GM12878 (cell line): ENCODE measurements around the gene MLPH. TPM values are rescaled to one million over a fixed set of nuclear protein-coding genes. Genes with fewer than 3 reads are reported as not detected.

ENCODE experiments used
- ATAC-seq: fragments of 200-7000 bp; cut with Tn5 transposase; 3 replicates; pipeline ENCODE4 v1.9.1; 2020; ENCODE audit warnings: mild to moderate bottlenecking, moderate library complexity
- BruUV-seq: library from RNA; stranded (reverse); fragments of 400-500 nt; replicated peaks from 2 replicates; lab custom pipeline; 2021; lab: Mats Ljungman, UMichigan
- CTCF ChIA-PET: fragments of 300-600 bp; sonication (Branson Sonifier 250); formaldehyde crosslinking; extraction: SDS; loops from one replicate; lab custom pipeline; 2021; ENCODE audit warnings: inconsistent platforms; lab: Yijun Ruan, JAX
- POLR2A ChIA-PET: fragments of 350-600 bp; formaldehyde crosslinking; extraction: SDS; loops from one replicate; lab custom pipeline; 2021; ENCODE audit warnings: inconsistent platforms; lab: Charles Lee
- RAD21 ChIA-PET: fragments of 300-600 bp; sonication (Branson Sonifier 250); formaldehyde crosslinking; loops from one replicate; lab custom pipeline; 2023; ENCODE audit warnings: antibody characterized with exemption; ENCODE audit not compliant: unreplicated experiment; lab: Charles Lee
- SMC1A ChIA-PET: fragments of 300-600 bp; sonication (Branson Sonifier 250); formaldehyde crosslinking; loops from one replicate; lab custom pipeline; 2023; ENCODE audit not compliant: unreplicated experiment, uncharacterized antibody; lab: Charles Lee
- DNase-seq: peaks from one replicate; pipeline ENCODE4 v3.0.0-alpha.2; 2011; ENCODE audit warnings: low read depth, low spot score
- FAIRE-seq: peaks from 3 replicates; lab custom pipeline; 2011; peaks lifted over from hg19 to GRCh38; lab: Jason Lieb, UNC
- H2AFZ ChIP-seq: 2 replicates; pipeline ENCODE4 v1.6.0; 2011; ENCODE audit warnings: low read depth, low read length, control low read depth; ENCODE audit not compliant: control insufficient read depth
- H3K27ac ChIP-seq: 2 replicates; pipeline ENCODE4 v1.5.1; 2011; ENCODE audit warnings: control low read depth; ENCODE audit not compliant: control insufficient read depth, insufficient read depth
- H3K27me3 ChIP-seq, 2 experiments: replicated peaks in 1 of 2; 2 replicates each; pipeline versions ENCODE4 v1.6.0 to v1.6.1; 2011; ENCODE audit warnings: low read length in 1 of 2; ENCODE audit not compliant: control insufficient read depth in 2 of 2, insufficient read depth in 2 of 2
- H3K36me3 ChIP-seq, 2 experiments: 2 replicates each; pipeline ENCODE4 v1.5.1; 2011; ENCODE audit warnings: low read length in 1 of 2; ENCODE audit not compliant: control insufficient read depth in 2 of 2, insufficient read depth in 2 of 2
- H3K4me1 ChIP-seq: 2 replicates; pipeline ENCODE4 v1.6.1; 2011; ENCODE audit warnings: mild to moderate bottlenecking, low read length, moderate library complexity, mixed read lengths; ENCODE audit not compliant: control insufficient read depth, insufficient read depth
- H3K4me2 ChIP-seq: 2 replicates; pipeline ENCODE4 v1.6.0; 2011; ENCODE audit warnings: control low read depth; ENCODE audit not compliant: control insufficient read depth, insufficient read depth
- H3K4me3 ChIP-seq: fragments of 200-600 bp; sonication (generic); 2 replicates; pipeline ENCODE4 v1.5.1; 2016
- H3K79me2 ChIP-seq: 2 replicates; pipeline ENCODE4 v1.6.0; 2011; ENCODE audit warnings: low read length; ENCODE audit not compliant: control insufficient read depth, insufficient read depth
- H3K9ac ChIP-seq: 2 replicates; pipeline ENCODE4 v1.8.0; 2011; ENCODE audit warnings: low read length, control low read depth, mixed read lengths; ENCODE audit not compliant: control insufficient read depth, insufficient read depth
- H3K9me3 ChIP-seq: replicated peaks from 3 replicates; pipeline ENCODE4 v1.5.1; 2011; ENCODE audit warnings: mild to moderate bottlenecking, low read length; ENCODE audit not compliant: control insufficient read depth, insufficient read depth
- H4K20me1 ChIP-seq: 2 replicates; pipeline ENCODE4 v1.6.0; 2011; ENCODE audit not compliant: control insufficient read depth, insufficient read depth
- ASH2L ChIP-seq: fragments of 300-600, 200-600 bp; sonication (generic); IDR thresholded peaks from 2 replicates; pipeline ENCODE4 v1.6.1; 2017; ENCODE audit warnings: low read depth, mild to moderate bottlenecking, borderline replicate concordance
- CHD2 ChIP-seq: IDR thresholded peaks from 2 replicates; pipeline ENCODE4 v1.6.1; 2011; ENCODE audit warnings: low read depth, low read length, improper control_type of control experiment, borderline replicate concordance
- CREB1 ChIP-seq: IDR thresholded peaks from 2 replicates; pipeline ENCODE4 v1.6.1; 2012; ENCODE audit warnings: low read depth, mild to moderate bottlenecking, inconsistent platforms
- E2F8 ChIP-seq: fragments of 450-650 bp; IDR thresholded peaks from 2 replicates; pipeline ENCODE4 v1.6.1; 2018; ENCODE audit warnings: mild to moderate bottlenecking, low read depth, moderate library complexity; ENCODE audit not compliant: partially characterized antibody
- EED ChIP-seq: sonication (generic); IDR thresholded peaks from 2 replicates; pipeline ENCODE4 v1.6.1; 2016; ENCODE audit warnings: antibody characterized with exemption, low read depth
- GATAD2B ChIP-seq: fragments of 450-650 bp; conservative IDR thresholded peaks from 2 replicates; pipeline ENCODE4 v1.6.1; 2017; ENCODE audit warnings: low read depth, mild to moderate bottlenecking, moderate library complexity
- POLR2A ChIP-seq: IDR thresholded peaks from 2 replicates; pipeline ENCODE4 v1.6.1; 2011; ENCODE audit warnings: low read depth, mild to moderate bottlenecking, low read length
- POLR2AphosphoS2 ChIP-seq: IDR thresholded peaks from 2 replicates; pipeline ENCODE4 v1.6.1; 2011; ENCODE audit warnings: low read depth, mild to moderate bottlenecking, low read length, improper control_type of control experiment, moderate library complexity
- RAD21 ChIP-seq: IDR thresholded peaks from 2 replicates; pipeline ENCODE4 v1.6.1; 2011; ENCODE audit warnings: mild to moderate bottlenecking, low read depth, low read length, moderate library complexity; ENCODE audit not compliant: insufficient read depth
- SMAD1 ChIP-seq: fragments of 450-650 bp; IDR thresholded peaks from 2 replicates; pipeline ENCODE4 v1.6.1; 2018; ENCODE audit warnings: mild to moderate bottlenecking, low read depth; ENCODE audit not compliant: partially characterized antibody
- SMARCA5 ChIP-seq: fragments of 450-650 bp; IDR thresholded peaks from 2 replicates; pipeline ENCODE4 v1.6.1; 2017; ENCODE audit warnings: mild to moderate bottlenecking
- TAF1 ChIP-seq: IDR thresholded peaks from 2 replicates; pipeline ENCODE4 v1.6.1; 2011; ENCODE audit warnings: mild to moderate bottlenecking, low read depth, low read length, borderline replicate concordance
- TARDBP ChIP-seq: IDR thresholded peaks from 2 replicates; pipeline ENCODE4 v1.6.1; 2016; ENCODE audit warnings: borderline replicate concordance
- TCF12 ChIP-seq: IDR thresholded peaks from 2 replicates; pipeline ENCODE4 v1.6.1; 2011; ENCODE audit warnings: low read depth, mild to moderate bottlenecking, low read length
- TCF3 ChIP-seq: IDR thresholded peaks from 2 replicates; pipeline ENCODE4 v1.6.1; 2012; ENCODE audit warnings: low read depth, mild to moderate bottlenecking, low read length, borderline replicate concordance; ENCODE audit not compliant: insufficient read depth
- ZNF217 ChIP-seq: fragments of 450-650 bp; IDR thresholded peaks from 2 replicates; pipeline ENCODE4 v1.6.1; 2017; ENCODE audit warnings: antibody characterized with exemption, mild to moderate bottlenecking
- ZNF274 ChIP-seq: IDR thresholded peaks from one replicate; pipeline ENCODE4 v1.8.0; 2011; ENCODE audit not compliant: insufficient read length, insufficient read depth
- ZSCAN29 ChIP-seq: fragments of 450-650 bp; IDR thresholded peaks from 2 replicates; pipeline ENCODE4 v1.6.1; 2017; ENCODE audit warnings: mild to moderate bottlenecking, moderate library complexity
- WGBS: methylation state at CpG from one replicate; pipeline ENCODE4 v1.1.6; 2016; ENCODE audit warnings: low lambda C conversion rate; ENCODE audit not compliant: insufficient replicate concordance, insufficient coverage; ENCODE audit errors: missing lambda C conversion rate; 5-methylcytosine and 5-hydroxymethylcytosine counted together
- in situ Hi-C: fragments of 300-500 bp; cut with MboI; formaldehyde crosslinking; loops from 9 replicates; pipeline ENCODE4 v1.14.3; 2018; ENCODE audit warnings: mixed read lengths
- intact Hi-C: fragments of 100-400 bp; cut with micrococcal nuclease; formaldehyde crosslinking; loops from one replicate; pipeline ENCODE4 v1.14.2; 2022; ENCODE audit not compliant: unreplicated experiment
- polyA plus RNA-seq, 11 experiments: library from polyadenylated mRNA; depleted of rRNA in 4 of 11; unstranded in 6 of 11; stranded (reverse) in 5 of 11; fragments of >200 nt; fragmentation: Nextera tagmentation in 4 of 11; fragmentation: Illumina TruSeq in 1 of 11; extraction: Ambion mirVana in 4 of 11; extraction: Trizol in 1 of 11; gene quantifications; 1 replicate in 1 of 11; 2 replicates in 10 of 11; pipeline versions ENCODE4 v1.2.1 to v1.2.3, GENCODE V29; 2011 to 2016; ENCODE audit warnings: inconsistent platforms in 2 of 11, missing spikeins in 2 of 11, low read depth in 1 of 11
- total RNA-seq, 4 experiments: library from RNA; depleted of rRNA in 3 of 4; stranded (reverse); fragments of >200 nt in 3 of 4; fragmentation: Illumina TruSeq in 1 of 4; extraction: Trizol in 1 of 4; gene quantifications; 2 replicates each; pipeline versions ENCODE4 v1.2.1 to v1.2.3, GENCODE V29; 2013 to 2021
- TF ChIP-seq, protein P1 (sequence below): IDR thresholded peaks from 2 replicates; pipeline ENCODE4 v1.6.1; 2012; ENCODE audit warnings: low read length, inconsistent platforms

The MLPH gene
- total and polyA plus RNA-seq, 10 of the 15 experiments (the other 5 are each of a cell fraction or from before 2014, with no cell fraction given), result 0.16 to 0.85 TPM; not detected in 8

DNA sequence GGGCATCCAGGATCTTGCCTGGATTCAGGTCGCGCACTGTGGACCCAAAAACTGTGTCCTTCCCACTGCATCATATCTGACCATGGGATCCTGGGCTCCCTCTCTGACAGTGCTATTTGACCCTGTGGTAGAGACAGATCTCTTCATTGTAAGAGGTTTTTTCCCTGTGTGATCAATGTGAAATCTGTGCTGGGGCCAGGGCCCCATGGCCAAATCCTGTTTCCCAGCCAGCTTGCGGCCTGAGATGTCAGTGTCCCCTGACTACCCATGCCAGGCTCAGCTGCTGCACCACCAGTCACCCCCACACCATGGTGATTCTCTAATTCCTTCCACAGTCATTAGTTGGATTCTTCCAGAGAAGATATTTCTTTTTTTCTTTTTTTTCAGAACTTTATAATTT lies 82.8 kb downstream of the MLPH start:
- ATAC-seq (no peak), DNase-seq (no peak), FAIRE-seq (no peak)
- WGBS, result 63% methylated on average over 3 of the region's 3 CpGs
- in situ Hi-C loops (loop anchor here (5.0 kb wide), 2 partner anchors 58 to 413 kb away; no protein-coding TSS in a partner anchor), intact Hi-C loops (loop anchor here (5.0 kb wide), 1 partner anchor 148 kb away; no protein-coding TSS in a partner anchor)
- Histone ChIP-seq H2AFZ (no peak overlapping the region), H3K27me3 (peaks cover 0 to 2% of the 10 kb centered on the region in 2 experiments; a peak in 1 of 4 replicates), H3K4me3 (no peak overlapping the region), H3K4me2 (no peak overlapping the region), H3K9ac (no peak overlapping the region), H3K9me3 (no peaks in the 10 kb centered on the region; the same call in 2 of the 3 replicates), H3K27ac (no peak overlapping the region), H4K20me1 (no peaks in the 10 kb centered on the region), H3K79me2 (no peaks in the 10 kb centered on the region), H3K4me1 (no peaks in the 10 kb centered on the region), H3K36me3 (no peaks in the 10 kb centered on the region)
- ChIA-PET RAD21 (interaction anchor here (0.7 to 7.4 kb wide), 3 partner anchors 12 to 58 kb away, joined by 3 to 300 read pairs (median 3); no protein-coding TSS in a partner anchor), CTCF (interaction anchor here (0.6 to 6.7 kb wide), 2 partner anchors 32 to 58 kb away, joined by 3 to 364 read pairs; no protein-coding TSS in a partner anchor), POLR2A (interaction anchor here (0.7 kb wide), 1 partner anchor 414 kb away, joined by 3 read pairs; no protein-coding TSS in a partner anchor), SMC1A (interaction anchor here (0.6 to 7.1 kb wide), 3 partner anchors 12 to 149 kb away, joined by 3 to 190 read pairs (median 44); no protein-coding TSS in a partner anchor)
- no TSS peak for BruUV-seq
- TF ChIP-seq TCF12 (no peak), GATAD2B (no peak), SMARCA5 (no peak), TCF3 (no peak), ASH2L (no peak), ZNF274 (no peak), RAD21 (no peak), TARDBP (no peak), ZNF217 (no peak), POLR2A (no peak), CREB1 (no peak), EED (no peak), E2F8 (no peak), TAF1 (no peak), CHD2 (no peak), ZSCAN29 (no peak), SMAD1 (no peak), POLR2AphosphoS2 (no peak)
- TF ChIP-seq, protein P1, sequence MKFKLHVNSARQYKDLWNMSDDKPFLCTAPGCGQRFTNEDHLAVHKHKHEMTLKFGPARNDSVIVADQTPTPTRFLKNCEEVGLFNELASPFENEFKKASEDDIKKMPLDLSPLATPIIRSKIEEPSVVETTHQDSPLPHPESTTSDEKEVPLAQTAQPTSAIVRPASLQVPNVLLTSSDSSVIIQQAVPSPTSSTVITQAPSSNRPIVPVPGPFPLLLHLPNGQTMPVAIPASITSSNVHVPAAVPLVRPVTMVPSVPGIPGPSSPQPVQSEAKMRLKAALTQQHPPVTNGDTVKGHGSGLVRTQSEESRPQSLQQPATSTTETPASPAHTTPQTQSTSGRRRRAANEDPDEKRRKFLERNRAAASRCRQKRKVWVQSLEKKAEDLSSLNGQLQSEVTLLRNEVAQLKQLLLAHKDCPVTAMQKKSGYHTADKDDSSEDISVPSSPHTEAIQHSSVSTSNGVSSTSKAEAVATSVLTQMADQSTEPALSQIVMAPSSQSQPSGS, result no peak
